DND-41 (cell line): ENCODE measurements around the gene SPATA31D4.

Experiments used
- ATAC-seq: fragments of 200-7000 bp; cut with Tn5 transposase; 3 replicates; pipeline ENCODE4 v1.9.1; 2021; ENCODE audit warnings: low read depth; ENCODE audit not compliant: insufficient read depth
- DNase-seq: peaks from one replicate; pipeline ENCODE4 v3.0.0-alpha.2; 2020
- H2AFZ ChIP-seq: 2 replicates; pipeline ENCODE4 v1.6.0; 2012; ENCODE audit warnings: low read depth, low read length
- H3K27ac ChIP-seq: 2 replicates; pipeline ENCODE4 v1.5.1; 2012; ENCODE audit warnings: low read length, inconsistent platforms
- H3K27me3 ChIP-seq: fragments of 200-600 bp; sonication (generic); 2 replicates; pipeline ENCODE4 v1.6.0; 2012; ENCODE audit warnings: low read length, mild to moderate bottlenecking, inconsistent platforms; ENCODE audit not compliant: insufficient read depth, poor library complexity
- H3K36me3 ChIP-seq: 2 replicates; pipeline ENCODE4 v1.5.1; 2012; ENCODE audit warnings: low read length, inconsistent platforms; ENCODE audit not compliant: insufficient read depth
- H3K4me1 ChIP-seq: 2 replicates; pipeline ENCODE4 v1.5.1; 2012; ENCODE audit warnings: mild to moderate bottlenecking, low read length; ENCODE audit not compliant: insufficient read depth
- H3K4me2 ChIP-seq: 2 replicates; pipeline ENCODE4 v1.6.0; 2012; ENCODE audit warnings: mild to moderate bottlenecking, moderate library complexity, low read length, inconsistent platforms; ENCODE audit not compliant: insufficient read depth
- H3K4me3 ChIP-seq, 2 experiments: fragments of 200-600 bp in 1 of 2; shearing (Covaris generic) in 1 of 2; 2 replicates each; pipeline ENCODE4 v1.5.1; 2012 to 2016; ENCODE audit warnings: inconsistent platforms in 2 of 2, low read length in 2 of 2, mild to moderate bottlenecking in 2 of 2, low read depth in 1 of 2, moderate library complexity in 1 of 2
- H3K79me2 ChIP-seq: 2 replicates; pipeline ENCODE4 v1.6.0; 2012; ENCODE audit warnings: low read length, inconsistent platforms; ENCODE audit not compliant: insufficient read depth
- H3K9ac ChIP-seq: 2 replicates; pipeline ENCODE4 v1.6.0; 2012; ENCODE audit warnings: low read depth, mild to moderate bottlenecking, inconsistent platforms, low read length, moderate library complexity
- H3K9me3 ChIP-seq: 2 replicates; pipeline ENCODE4 v1.5.1; 2012; ENCODE audit warnings: low read length, moderate library complexity, mild to moderate bottlenecking, inconsistent platforms; ENCODE audit not compliant: insufficient read depth, severe bottlenecking
- H4K20me1 ChIP-seq: 2 replicates; pipeline ENCODE4 v1.6.0; 2012; ENCODE audit warnings: low read length; ENCODE audit not compliant: insufficient read depth
- CTCF ChIP-seq: IDR thresholded peaks from 2 replicates; pipeline ENCODE4 v1.5.1; 2012; ENCODE audit warnings: borderline replicate concordance, low read length, moderate library complexity, mild to moderate bottlenecking; ENCODE audit not compliant: poor library complexity, severe bottlenecking; ENCODE audit errors: extremely low read depth
- EZH2 ChIP-seq: IDR thresholded peaks from 3 replicates; pipeline ENCODE4 v1.6.1; 2012; ENCODE audit warnings: borderline replicate concordance, low read depth, mild to moderate bottlenecking, moderate library complexity, low read length, inconsistent platforms; ENCODE audit not compliant: severe bottlenecking

The SPATA31D4 gene

GRCh38 chr9:81980568-81980967, 52.3 kb downstream of the SPATA31D4 start:
- no peaks in the 10 kb centered on the region for H3K9me3 ChIP-seq
- no peaks in the 10 kb centered on the region for H4K20me1 ChIP-seq
- no peak overlapping the region for H3K27ac ChIP-seq
- DNase-seq (no peak), ATAC-seq (no peak)
- TF ChIP-seq CTCF, result no peak
- no peak for TF ChIP-seq EZH2
- H3K79me2 ChIP-seq, result no peaks in the 10 kb centered on the region
- H3K4me1 ChIP-seq, result peaks cover 13% of the 10 kb centered on the region
- no peak overlapping the region for H2AFZ ChIP-seq
- no peak overlapping the region for H3K9ac ChIP-seq
- H3K4me3 ChIP-seq, result no peak overlapping the region
- H3K4me2 ChIP-seq, result no peak overlapping the region
- no peaks in the 10 kb centered on the region for H3K36me3 ChIP-seq
- no peaks in the 10 kb centered on the region for H3K27me3 ChIP-seq

- ATAC-seq, result no peak
- TF ChIP-seq CTCF (no peak), EZH2 (no peak)
- no peak overlapping the region for H3K4me2 ChIP-seq
- no peaks in the 10 kb centered on the region for H4K20me1 ChIP-seq
- no peaks in the 10 kb centered on the region for H3K36me3 ChIP-seq
- no peaks in the 10 kb centered on the region for H3K27me3 ChIP-seq
- no peaks in the 10 kb centered on the region for H3K79me2 ChIP-seq
- H2AFZ ChIP-seq, result no peak overlapping the region
- no peak overlapping the region for H3K9ac ChIP-seq
- H3K4me1 ChIP-seq, result peaks cover 13% of the 10 kb centered on the region
- no peak for DNase-seq
- H3K4me3 ChIP-seq, result no peak overlapping the region
- no peak overlapping the region for H3K27ac ChIP-seq
- H3K9me3 ChIP-seq, result no peaks in the 10 kb centered on the region
Measured at GRCh38 chr9:81981883-81982282, 53.7 kb downstream of the SPATA31D4 start.
